Breast epithelium (tissue), 3 donors: ENCODE data around the gene PRKAB2.

Experiments
- POLR2AphosphoS5 ChIP-seq, 3 donors: sonication (generic); formaldehyde crosslinking; IDR thresholded peaks; one replicate each; pipeline ENCODE4 v1.6.1; 2017; ENCODE audit warnings: antibody characterized with exemption in 3 of 3
- TF ChIP-seq, protein P1 (sequence below), 3 donors: fragments of 450-650 bp; IDR thresholded peaks; one replicate each; pipeline ENCODE4 v1.5.1; 2016 to 2017; ENCODE audit warnings: antibody characterized with exemption in 3 of 3, mild to moderate bottlenecking in 3 of 3, moderate library complexity in 3 of 3

DNA sequence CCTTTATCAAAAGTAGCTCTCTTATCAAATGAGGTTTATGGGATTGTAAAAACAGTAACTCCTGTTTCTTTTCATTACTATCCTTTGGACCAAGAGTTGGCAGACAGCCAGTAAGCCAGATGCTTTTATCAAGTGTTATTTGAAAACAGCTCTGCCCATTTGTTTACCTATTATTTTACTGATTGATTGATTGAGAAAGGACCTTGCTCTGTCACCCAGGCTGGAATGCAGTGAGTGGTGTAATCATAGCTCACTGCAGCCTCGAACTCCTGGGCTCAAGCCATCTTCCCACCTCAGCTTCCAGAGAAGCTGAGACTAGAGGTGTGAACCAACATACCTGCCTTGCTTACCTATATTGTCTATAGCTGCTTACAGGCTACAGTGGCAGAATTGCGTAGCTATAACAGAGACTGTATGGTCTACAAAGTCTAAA, 3.6 kb downstream of the PRKAB2 start:
- no peak for TF ChIP-seq POLR2AphosphoS5 (IDR thresholded peaks at IDR 0.05)
- TF ChIP-seq, protein P1, sequence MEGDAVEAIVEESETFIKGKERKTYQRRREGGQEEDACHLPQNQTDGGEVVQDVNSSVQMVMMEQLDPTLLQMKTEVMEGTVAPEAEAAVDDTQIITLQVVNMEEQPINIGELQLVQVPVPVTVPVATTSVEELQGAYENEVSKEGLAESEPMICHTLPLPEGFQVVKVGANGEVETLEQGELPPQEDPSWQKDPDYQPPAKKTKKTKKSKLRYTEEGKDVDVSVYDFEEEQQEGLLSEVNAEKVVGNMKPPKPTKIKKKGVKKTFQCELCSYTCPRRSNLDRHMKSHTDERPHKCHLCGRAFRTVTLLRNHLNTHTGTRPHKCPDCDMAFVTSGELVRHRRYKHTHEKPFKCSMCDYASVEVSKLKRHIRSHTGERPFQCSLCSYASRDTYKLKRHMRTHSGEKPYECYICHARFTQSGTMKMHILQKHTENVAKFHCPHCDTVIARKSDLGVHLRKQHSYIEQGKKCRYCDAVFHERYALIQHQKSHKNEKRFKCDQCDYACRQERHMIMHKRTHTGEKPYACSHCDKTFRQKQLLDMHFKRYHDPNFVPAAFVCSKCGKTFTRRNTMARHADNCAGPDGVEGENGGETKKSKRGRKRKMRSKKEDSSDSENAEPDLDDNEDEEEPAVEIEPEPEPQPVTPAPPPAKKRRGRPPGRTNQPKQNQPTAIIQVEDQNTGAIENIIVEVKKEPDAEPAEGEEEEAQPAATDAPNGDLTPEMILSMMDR (IDR thresholded peaks at IDR 0.05), result no peak
